Measurements from ENCODE around the gene BDNF.

GRCh38 chr11:27648840-27649239, 51.4 kb downstream of the BDNF start:
- no peak for TF ChIP-seq CTCF (IDR thresholded peaks at IDR 0.05)
- no peak for TF ChIP-seq POLR2A (IDR thresholded peaks at IDR 0.05)

All from lower leg skin (tissue), 3 donors.